HT-29 (cell line): ENCODE data around the gene MEI4. TPM values are rescaled to one million over a fixed set of nuclear protein-coding genes. Genes with fewer than 3 reads are reported as not detected.
"Not testable (repeated sequence)": the region's sequence is repeated elsewhere in the genome, so short reads cannot be mapped to it uniquely, and the experiment has no call there.

Experiments used
- DNase-seq: peaks from one replicate; pipeline ENCODE4 v3.0.0-alpha.2; 2015; ENCODE audit warnings: low spot score
- total RNA-seq: library from RNA; depleted of rRNA; stranded (reverse); fragments of >200 nt; shearing (Covaris generic); gene quantifications from 2 replicates; pipeline ENCODE4 v1.2.3, GENCODE V29; 2014

Gene MEI4
- total RNA-seq, 1 experiment from 2014 or later: not detected

DNA sequence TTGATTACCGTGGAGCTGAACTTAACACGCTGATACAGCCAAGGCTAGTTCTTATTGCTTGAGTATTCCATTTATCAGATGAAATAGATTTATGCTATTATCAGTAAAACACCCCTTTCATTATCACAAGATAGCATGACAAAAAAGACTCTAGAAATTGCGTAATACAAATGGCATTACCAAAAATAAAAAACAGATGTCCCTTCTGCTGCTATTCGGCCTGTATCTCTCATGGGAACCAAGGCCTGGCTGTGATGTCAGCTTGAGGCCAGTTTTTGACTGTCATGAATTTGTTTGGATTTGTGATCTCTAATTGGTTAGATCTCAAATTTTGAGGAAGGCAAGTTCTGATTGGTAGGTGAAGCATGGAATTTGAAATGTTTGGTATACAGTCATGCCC lies 25.2 kb downstream of the MEI4 start:
- DNase-seq: no peak

DNA sequence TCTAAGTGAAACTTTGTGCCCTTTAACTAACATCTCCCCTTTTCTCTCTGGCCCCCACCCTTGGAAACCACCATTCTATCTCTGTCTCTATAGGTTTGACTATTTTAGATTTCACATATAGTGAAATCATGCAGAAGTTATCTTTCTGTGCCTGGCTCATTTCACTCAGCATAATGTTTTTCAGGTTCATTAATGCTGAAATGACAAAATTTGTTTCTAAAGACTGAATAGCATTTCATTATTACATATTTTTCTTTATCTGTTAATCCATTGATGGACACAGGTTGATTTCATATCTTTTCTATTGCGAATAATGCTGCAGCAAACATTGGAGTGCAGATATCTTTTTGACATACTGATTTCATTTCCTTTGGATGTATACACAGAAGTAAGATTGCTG lies 30.7 kb downstream of the MEI4 start:
- DNase-seq: no peak

GRCh38 chr6:77686931-77687330 lies 34.1 kb downstream of the MEI4 start:
- DNase-seq: no peak

DNA sequence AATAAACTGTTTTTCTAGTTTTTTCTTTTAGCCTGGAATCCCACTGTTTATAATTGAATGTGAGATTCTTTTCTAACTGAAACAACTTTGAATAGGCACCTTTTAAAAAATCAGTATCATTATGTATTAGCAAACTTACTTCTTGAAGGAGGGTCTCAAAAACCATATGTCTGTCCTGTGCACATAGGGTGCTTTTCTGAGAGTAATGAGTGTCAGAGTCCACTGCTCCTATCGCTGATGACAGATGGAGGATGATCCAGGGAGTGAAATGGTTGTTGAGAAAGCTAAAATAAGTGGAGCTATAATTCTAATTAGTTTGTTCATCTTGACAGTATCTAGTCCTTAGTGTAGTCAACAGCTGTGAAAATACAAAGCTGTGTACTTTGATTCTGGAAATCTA lies 35.8 kb downstream of the MEI4 start:
- DNase-seq: no peak

- DNase-seq: peak; percentile 9
These were observed 47.3 kb downstream of the MEI4 start for GRCh38 chr6:77700095-77700494.

DNA sequence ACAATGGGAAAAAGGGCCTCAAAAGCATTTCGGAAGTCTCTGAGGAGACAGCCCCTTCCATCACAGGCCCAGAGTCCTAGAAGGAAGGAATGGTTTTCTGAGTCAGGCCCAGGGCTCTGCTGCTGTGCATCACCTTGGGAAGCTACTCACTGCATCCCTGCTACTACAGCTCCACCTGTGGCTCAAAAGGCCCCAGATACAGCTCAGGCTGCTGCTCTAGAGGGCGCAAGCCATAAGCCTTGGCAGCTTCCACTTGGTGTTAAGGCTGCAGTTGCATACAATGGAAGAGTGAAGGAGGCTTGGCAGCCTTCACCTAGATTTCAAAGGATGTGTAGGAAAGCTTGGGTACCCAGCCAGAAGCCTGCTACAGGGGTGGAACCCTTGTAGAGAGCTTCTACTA lies 54.8 kb downstream of the MEI4 start:
- peak; percentile 5 for DNase-seq

DNA sequence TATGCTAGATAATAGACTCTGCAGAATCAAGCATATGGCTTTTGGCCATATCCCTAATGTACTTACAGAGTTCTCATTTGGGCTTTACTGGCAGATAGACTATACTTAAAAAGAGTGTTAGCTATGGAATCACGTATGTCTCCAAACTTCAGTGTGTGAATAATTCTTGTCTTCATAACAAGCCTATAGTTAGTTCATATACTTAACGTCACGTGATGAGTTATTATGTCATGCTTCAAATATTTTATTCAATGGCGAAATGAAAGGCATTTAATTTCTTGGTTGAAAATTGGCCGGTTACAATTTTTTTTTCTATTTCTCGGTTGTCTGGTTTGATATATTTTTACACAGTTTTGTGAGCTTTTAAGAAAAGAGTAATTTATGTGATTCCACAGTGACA lies 62.7 kb downstream of the MEI4 start:
- DNase-seq: no peak

GRCh38 chr6:77716311-77716710 lies 63.5 kb downstream of the MEI4 start:
- DNase-seq: no peak

DNA sequence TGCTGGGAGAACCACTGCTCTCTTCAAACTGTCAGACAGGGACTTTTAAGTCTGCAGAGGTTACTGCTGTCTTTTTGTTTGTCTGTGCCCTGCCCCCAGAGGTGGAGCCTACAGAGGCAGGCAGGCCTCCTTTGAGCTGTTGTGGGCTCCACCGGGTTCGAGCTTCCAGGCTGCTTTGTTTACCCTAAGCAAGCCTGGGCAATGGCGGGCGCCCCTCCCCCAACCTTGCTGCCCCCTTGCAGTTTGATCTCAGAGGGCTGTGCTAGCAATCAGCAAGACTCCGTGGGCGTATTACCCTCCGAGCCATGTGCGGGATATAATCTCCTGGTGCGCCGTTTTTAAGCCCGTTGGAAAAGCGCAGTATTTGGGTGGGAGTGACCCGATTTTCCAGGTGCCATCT lies 83.2 kb downstream of the MEI4 start:
- DNase-seq: not testable (repeated sequence)

- DNase-seq: peak; percentile 43
These were observed 87.5 kb downstream of the MEI4 start for GRCh38 chr6:77740380-77740779.

- not testable (repeated sequence) for DNase-seq
These were observed 99.3 kb downstream of the MEI4 start for GRCh38 chr6:77752156-77752555.

DNA sequence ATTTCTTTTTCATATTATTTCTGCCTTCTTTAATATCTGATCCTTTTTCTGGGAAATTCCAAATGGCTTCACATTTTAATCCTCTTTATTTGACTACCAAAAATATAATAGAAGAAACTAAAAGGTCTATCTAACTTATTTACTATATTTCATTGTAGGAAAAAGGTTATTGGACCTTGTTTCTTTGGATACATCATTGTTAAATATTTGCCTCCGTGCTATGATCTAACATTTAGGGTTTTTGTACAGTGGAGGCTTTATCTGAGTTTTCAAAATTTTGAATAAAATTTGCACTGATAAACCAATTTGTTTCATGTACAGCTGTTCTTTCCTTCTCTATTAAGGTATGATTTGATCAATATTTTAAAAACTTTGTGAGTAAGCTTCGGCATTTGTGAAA lies 109.5 kb downstream of the MEI4 start:
- no peak for DNase-seq

DNA sequence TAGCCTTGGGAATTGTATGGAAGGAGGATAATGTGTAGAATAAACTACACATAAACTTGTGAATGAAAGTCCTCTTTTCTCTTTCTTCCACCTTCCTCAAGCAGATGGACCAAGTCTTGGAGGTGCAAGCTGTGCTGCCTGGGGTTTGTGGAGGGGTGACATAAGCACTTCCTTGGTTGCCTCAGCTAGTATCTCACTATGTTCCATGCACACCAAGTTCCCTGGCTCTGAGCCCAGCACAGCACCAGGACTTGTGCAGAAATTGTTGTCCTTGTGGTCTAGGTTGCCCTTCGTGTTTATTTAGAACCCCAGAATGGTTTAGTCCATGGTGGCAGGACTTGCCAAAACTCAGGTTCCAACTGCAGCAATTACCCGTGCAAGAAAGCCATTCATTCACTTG lies 110.3 kb downstream of the MEI4 start:
- DNase-seq: no peak

DNA sequence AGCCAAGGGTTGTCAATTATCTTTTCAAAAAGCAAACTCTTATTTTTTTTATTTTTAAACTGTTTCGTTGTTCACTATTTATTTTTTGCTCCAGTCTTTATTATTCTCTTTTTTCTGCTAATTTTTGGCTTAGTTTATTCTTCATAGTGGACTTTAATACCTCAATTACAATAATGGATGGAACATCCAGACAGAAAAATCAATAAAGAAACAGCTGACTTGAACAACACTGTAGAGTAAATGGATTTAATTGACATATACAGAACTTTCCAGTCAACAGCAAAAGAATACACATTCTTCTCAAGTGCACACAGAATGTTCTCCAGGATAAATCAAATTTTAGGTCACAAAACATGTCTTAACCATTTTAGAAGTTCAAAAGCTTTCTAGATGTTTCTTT lies 111.5 kb downstream of the MEI4 start:
- no peak for DNase-seq

- no peak for DNase-seq
These were observed 120.5 kb downstream of the MEI4 start for GRCh38 chr6:77773157-77773822.

DNA sequence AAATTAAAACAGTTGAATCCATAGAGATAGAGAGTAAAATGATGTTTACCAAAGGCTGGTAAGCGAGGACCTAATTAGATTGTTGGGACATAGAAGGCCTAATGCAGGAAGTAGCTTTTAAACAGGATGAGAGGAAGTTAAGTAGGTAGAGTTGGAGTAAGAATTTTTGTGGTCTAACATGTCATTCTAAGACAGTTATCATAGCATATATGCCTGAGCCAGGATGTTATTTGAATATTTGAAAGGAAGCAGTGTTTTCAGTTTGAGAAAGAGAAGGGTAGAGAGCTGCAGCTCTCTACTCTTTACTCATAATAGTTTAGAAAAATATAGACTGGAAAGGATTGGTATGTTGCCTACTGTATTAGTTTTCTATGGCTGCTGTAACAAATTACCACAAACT lies 121.6 kb downstream of the MEI4 start:
- no peak for DNase-seq

DNA sequence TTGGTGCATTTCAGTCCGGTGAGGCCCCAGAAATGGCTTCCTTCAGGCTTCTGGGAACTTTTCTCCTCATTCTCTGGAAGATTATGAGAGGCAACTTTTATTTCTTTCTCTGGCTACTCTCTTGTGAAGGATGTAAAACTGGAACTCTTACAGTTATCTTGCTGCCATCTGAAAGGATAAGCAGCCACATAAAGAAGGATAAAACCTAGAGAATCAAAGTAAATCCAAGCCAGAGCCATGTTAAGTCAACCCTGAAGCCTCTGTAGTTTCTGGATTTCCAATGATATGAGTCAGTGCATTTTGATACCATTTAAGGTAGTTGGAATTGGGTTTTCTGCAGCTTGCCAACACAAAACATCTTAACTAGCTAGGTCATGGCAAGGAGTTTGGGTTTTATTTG lies 123.6 kb downstream of the MEI4 start:
- DNase-seq: no peak

DNA sequence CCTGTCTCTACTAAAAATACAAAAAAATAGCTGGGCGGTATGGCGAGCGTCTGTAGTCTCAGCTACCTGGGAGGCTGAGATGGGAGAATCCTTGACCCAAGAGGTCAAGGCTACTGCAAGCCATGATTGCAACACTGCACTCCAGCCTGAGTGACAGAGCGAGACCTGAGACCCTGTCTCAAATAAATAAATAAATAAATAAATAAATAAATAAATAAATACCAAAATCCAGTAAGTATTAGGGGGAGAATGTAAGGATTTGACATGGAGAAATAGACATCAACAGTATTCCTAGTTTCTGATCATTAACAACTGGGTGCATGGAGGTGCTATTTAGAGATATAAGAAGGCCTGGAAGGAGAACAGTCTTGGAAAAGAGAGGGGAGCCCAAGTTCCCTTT lies 125.7 kb downstream of the MEI4 start:
- DNase-seq: no peak

- no peak for DNase-seq
These were observed 134.2 kb downstream of the MEI4 start for GRCh38 chr6:77786935-77787629.

DNA sequence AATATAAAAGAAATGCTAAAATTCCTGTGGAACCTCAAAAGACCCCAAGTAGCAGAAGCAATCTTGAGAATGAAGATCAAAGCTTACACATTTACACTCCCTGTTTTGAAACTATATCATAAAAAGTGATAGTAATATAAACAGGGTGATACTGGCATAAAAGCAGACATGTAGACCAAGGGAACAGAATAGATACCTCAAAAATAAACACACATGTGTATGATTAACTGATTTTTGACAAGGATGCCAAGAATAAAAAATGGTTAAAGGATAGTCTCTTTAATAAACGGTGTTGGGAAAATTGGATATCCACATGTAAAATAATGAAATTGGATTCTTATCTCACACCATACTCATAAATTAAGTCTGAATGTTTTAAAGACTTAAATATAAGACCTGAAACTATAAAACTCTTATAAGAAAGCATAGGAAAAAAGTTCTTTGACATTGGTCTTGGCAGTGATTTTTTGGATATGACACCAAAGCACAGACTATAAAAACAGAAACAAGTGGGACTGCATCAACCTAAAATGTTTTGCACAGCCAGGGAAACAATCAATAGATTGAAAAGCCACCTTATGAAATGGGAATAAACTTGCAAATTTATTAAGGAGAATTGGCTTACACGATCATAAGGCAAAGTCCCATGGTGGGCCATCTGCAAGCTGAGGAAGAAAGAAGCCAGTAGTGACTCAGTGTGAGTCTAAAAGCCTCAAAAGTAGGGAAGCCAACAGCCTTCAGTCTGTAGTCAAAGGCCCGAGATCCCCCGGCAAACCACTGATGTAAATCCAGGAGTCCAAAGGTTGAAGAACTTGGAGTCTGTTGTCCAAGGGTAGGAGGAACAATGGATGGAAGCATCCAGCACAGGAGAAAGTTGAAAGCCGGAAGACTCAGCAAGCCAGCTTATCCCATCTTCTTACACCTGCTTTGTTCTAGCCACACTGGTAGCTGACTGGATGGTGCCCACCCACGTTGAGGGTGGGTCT lies 144.3 kb downstream of the MEI4 start:
- no peak for DNase-seq

DNA sequence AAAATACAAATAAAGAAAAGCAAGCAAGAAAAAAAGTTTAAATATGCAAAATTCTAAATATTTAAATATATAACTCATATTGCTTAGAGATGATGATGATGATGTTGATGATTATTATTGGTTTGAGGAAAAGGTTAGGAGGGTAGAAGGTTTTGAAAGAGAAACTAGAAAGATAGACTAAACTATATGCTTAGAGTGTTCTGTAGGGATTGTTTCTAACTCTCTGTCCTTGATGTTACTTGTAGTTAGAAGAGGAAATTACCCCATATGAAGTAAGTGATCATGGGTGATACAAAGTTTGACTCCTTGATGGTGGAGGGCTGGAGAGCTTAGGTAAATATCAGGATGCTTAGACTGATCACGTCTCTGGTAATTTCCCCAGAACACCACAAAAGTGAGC lies 159.5 kb downstream of the MEI4 start:
- DNase-seq: no peak

- no peak for DNase-seq
These were observed 160.3 kb downstream of the MEI4 start for GRCh38 chr6:77813090-77813489.
